ENCODE results near the gene DTL.

Gene DTL

GRCh38 chr1:212082765-212083406, 47.3 kb downstream of the DTL start:
- Histone ChIP-seq H3K4me1 (ENCODE audit: control extremely low read depth in 1 of 4, control insufficient read depth in 4 of 4, insufficient read depth in 4 of 4, low read length in 3 of 4) (peaks cover 0 to under 1% (median 0%) of the 10 kb centered on the region in 4 experiments), H3K9me3 (ENCODE audit: control extremely low read depth in 1 of 5, control insufficient read depth in 4 of 5, insufficient read depth in 2 of 5, low read depth in 1 of 5, low read length in 4 of 5) (no peaks in the 10 kb centered on the region), H3K27ac (ENCODE audit: insufficient read depth in 1 of 2, low read depth in 1 of 2, low read length in 2 of 2, poor library complexity in 1 of 2, severe bottlenecking in 2 of 2) (no peak overlapping the region), H3K27me3 (replicated peaks in 2 of 5; ENCODE audit: control insufficient read depth in 4 of 5, insufficient read depth in 5 of 5, low read length in 4 of 5) (no peaks in the 10 kb centered on the region), H3K36me3 (ENCODE audit: control insufficient read depth in 4 of 4, insufficient read depth in 4 of 4, low read length in 3 of 4) (peaks cover 10 to 75% (median 19%) of the 10 kb centered on the region in 4 experiments), H3K4me3 (ENCODE audit: control insufficient read depth in 1 of 7, extremely low read depth in 1 of 7, insufficient read depth in 4 of 7, low read depth in 2 of 7, low read length in 6 of 7) (no peak overlapping the region)
- DNase-seq: no peak
- WGBS (ENCODE audit: insufficient coverage): no CpG with 5 or more reads among the region's 2 CpGs
- ChIA-PET POLR2A (no interaction called here), CTCF (interaction anchor here (1.2 to 2.5 kb wide), 3 partner anchors 12 to 373 kb away, joined by 3 to 10 read pairs (median 7); no protein-coding TSS in a partner anchor)

GRCh38 chr1:212089560-212090163, 54.1 kb downstream of the DTL start:
- POLR2A ChIA-PET: no interaction called here
- peaks cover 10 to 19% (median 15%) of the 10 kb centered on the region in 4 experiments for H3K4me1 ChIP-seq (ENCODE audit: control extremely low read depth in 1 of 4, control insufficient read depth in 4 of 4, insufficient read depth in 4 of 4, low read length in 3 of 4)
- no peaks in the 10 kb centered on the region for H3K9me3 ChIP-seq (ENCODE audit: control extremely low read depth in 1 of 5, control insufficient read depth in 4 of 5, insufficient read depth in 2 of 5, low read depth in 1 of 5, low read length in 4 of 5)
- no peaks in the 10 kb centered on the region for H3K27me3 ChIP-seq (replicated peaks in 2 of 5; ENCODE audit: control insufficient read depth in 4 of 5, insufficient read depth in 5 of 5, low read length in 4 of 5)
- peak in 1 of 3 donors; percentile 24 for DNase-seq
- WGBS (ENCODE audit: insufficient coverage): 25% methylated on average over 2 of the region's 3 CpGs
- H3K36me3 ChIP-seq (ENCODE audit: control insufficient read depth in 4 of 4, insufficient read depth in 4 of 4, low read length in 3 of 4): peaks cover 2 to 61% (median 6%) of the 10 kb centered on the region in 4 experiments
- H3K27ac ChIP-seq (ENCODE audit: insufficient read depth in 1 of 2, low read depth in 1 of 2, low read length in 2 of 2, poor library complexity in 1 of 2, severe bottlenecking in 2 of 2): no peak overlapping the region
- H3K4me3 ChIP-seq (ENCODE audit: control insufficient read depth in 1 of 7, extremely low read depth in 1 of 7, insufficient read depth in 4 of 7, low read depth in 2 of 7, low read length in 6 of 7): peak overlapping the region in 1 of 7 experiments; percentile 29
- CTCF ChIA-PET: interaction anchor here (0.9 to 1.9 kb wide), 6 partner anchors 8 to 367 kb away, joined by 3 to 7 read pairs (median 4); no protein-coding TSS in a partner anchor

- no peaks in the 10 kb centered on the region for H3K9me3 ChIP-seq (ENCODE audit: control extremely low read depth in 1 of 5, control insufficient read depth in 4 of 5, insufficient read depth in 2 of 5, low read depth in 1 of 5, low read length in 4 of 5)
- WGBS (ENCODE audit: insufficient coverage): 100% methylated on average over 2 of the region's 6 CpGs
- H3K4me3 ChIP-seq (ENCODE audit: control insufficient read depth in 1 of 7, extremely low read depth in 1 of 7, insufficient read depth in 4 of 7, low read depth in 2 of 7, low read length in 6 of 7): no peak overlapping the region
- no peak for DNase-seq
- ChIA-PET CTCF (interaction anchor here (1.0 to 1.3 kb wide), 2 partner anchors 16 to 61 kb away, joined by 3 to 4 read pairs; no protein-coding TSS in a partner anchor), POLR2A (interaction anchor here (0.7 kb wide), 1 partner anchor 11 kb away, joined by 3 read pairs; no protein-coding TSS in a partner anchor)
- H3K27ac ChIP-seq (ENCODE audit: insufficient read depth in 1 of 2, low read depth in 1 of 2, low read length in 2 of 2, poor library complexity in 1 of 2, severe bottlenecking in 2 of 2): no peak overlapping the region
- peaks cover 10 to 21% (median 15%) of the 10 kb centered on the region in 4 experiments for H3K4me1 ChIP-seq (ENCODE audit: control extremely low read depth in 1 of 4, control insufficient read depth in 4 of 4, insufficient read depth in 4 of 4, low read length in 3 of 4)
- no peaks in the 10 kb centered on the region for H3K27me3 ChIP-seq (replicated peaks in 2 of 5; ENCODE audit: control insufficient read depth in 4 of 5, insufficient read depth in 5 of 5, low read length in 4 of 5)
- peaks cover 2 to 56% (median 5%) of the 10 kb centered on the region in 4 experiments for H3K36me3 ChIP-seq (ENCODE audit: control insufficient read depth in 4 of 4, insufficient read depth in 4 of 4, low read length in 3 of 4)
Observed at GRCh38 chr1:212091438-212092121, 56.0 kb downstream of the DTL start.

GRCh38 chr1:212097360-212097759, 61.8 kb downstream of the DTL start:
- ChIA-PET CTCF (interaction anchor here (0.9 to 1.1 kb wide), 2 partner anchors 9 to 27 kb away, joined by 4 to 5 read pairs; no protein-coding TSS in a partner anchor), POLR2A (no interaction called here)
- H3K27ac ChIP-seq (ENCODE audit: insufficient read depth in 1 of 2, low read depth in 1 of 2, low read length in 2 of 2, poor library complexity in 1 of 2, severe bottlenecking in 2 of 2): no peak overlapping the region
- peaks cover 0 to 2% (median 0%) of the 10 kb centered on the region in 4 experiments for H3K4me1 ChIP-seq (ENCODE audit: control extremely low read depth in 1 of 4, control insufficient read depth in 4 of 4, insufficient read depth in 4 of 4, low read length in 3 of 4)
- H3K9me3 ChIP-seq (ENCODE audit: control extremely low read depth in 1 of 5, control insufficient read depth in 4 of 5, insufficient read depth in 2 of 5, low read depth in 1 of 5, low read length in 4 of 5): peaks cover 0 to 7% (median 0%) of the 10 kb centered on the region in 5 experiments
- H3K27me3 ChIP-seq (replicated peaks in 2 of 5; ENCODE audit: control insufficient read depth in 4 of 5, insufficient read depth in 5 of 5, low read length in 4 of 5): no peaks in the 10 kb centered on the region
- H3K4me3 ChIP-seq (ENCODE audit: control insufficient read depth in 1 of 7, extremely low read depth in 1 of 7, insufficient read depth in 4 of 7, low read depth in 2 of 7, low read length in 6 of 7): no peak overlapping the region
- WGBS (ENCODE audit: insufficient coverage): 100% methylated on average over 1 of the region's 2 CpGs
- no peak for DNase-seq
- H3K36me3 ChIP-seq (ENCODE audit: control insufficient read depth in 4 of 4, insufficient read depth in 4 of 4, low read length in 3 of 4): peaks cover 6 to 46% (median 15%) of the 10 kb centered on the region in 4 experiments

- ChIA-PET POLR2A (no interaction called here), CTCF (interaction anchor here (1.1 kb wide), 1 partner anchor 188 kb away, joined by 3 read pairs; no protein-coding TSS in a partner anchor)
- H3K9me3 ChIP-seq (ENCODE audit: control extremely low read depth in 1 of 5, control insufficient read depth in 4 of 5, insufficient read depth in 2 of 5, low read depth in 1 of 5, low read length in 4 of 5): peaks cover 0 to 7% (median 0%) of the 10 kb centered on the region in 5 experiments
- H3K27ac ChIP-seq (ENCODE audit: insufficient read depth in 1 of 2, low read depth in 1 of 2, low read length in 2 of 2, poor library complexity in 1 of 2, severe bottlenecking in 2 of 2): no peak overlapping the region
- H3K36me3 ChIP-seq (ENCODE audit: control insufficient read depth in 4 of 4, insufficient read depth in 4 of 4, low read length in 3 of 4): peaks cover 6 to 43% (median 14%) of the 10 kb centered on the region in 4 experiments
- WGBS (ENCODE audit: insufficient coverage): 98% methylated on average over 9 of the region's 9 CpGs
- H3K27me3 ChIP-seq (replicated peaks in 2 of 5; ENCODE audit: control insufficient read depth in 4 of 5, insufficient read depth in 5 of 5, low read length in 4 of 5): no peaks in the 10 kb centered on the region
- H3K4me3 ChIP-seq (ENCODE audit: control insufficient read depth in 1 of 7, extremely low read depth in 1 of 7, insufficient read depth in 4 of 7, low read depth in 2 of 7, low read length in 6 of 7): no peak overlapping the region
- DNase-seq: no peak
- peaks cover 0 to 2% (median 0%) of the 10 kb centered on the region in 4 experiments for H3K4me1 ChIP-seq (ENCODE audit: control extremely low read depth in 1 of 4, control insufficient read depth in 4 of 4, insufficient read depth in 4 of 4, low read length in 3 of 4)
Observed at GRCh38 chr1:212098310-212098709, 62.8 kb downstream of the DTL start.

GRCh38 chr1:212098771-212099170, 63.2 kb downstream of the DTL start:
- peaks cover 4 to 42% (median 14%) of the 10 kb centered on the region in 4 experiments for H3K36me3 ChIP-seq (ENCODE audit: control insufficient read depth in 4 of 4, insufficient read depth in 4 of 4, low read length in 3 of 4)
- ChIA-PET POLR2A (no interaction called here), CTCF (interaction anchor here (1.1 kb wide), 1 partner anchor 187 kb away, joined by 3 read pairs; no protein-coding TSS in a partner anchor)
- no peak overlapping the region for H3K27ac ChIP-seq (ENCODE audit: insufficient read depth in 1 of 2, low read depth in 1 of 2, low read length in 2 of 2, poor library complexity in 1 of 2, severe bottlenecking in 2 of 2)
- H3K4me1 ChIP-seq (ENCODE audit: control extremely low read depth in 1 of 4, control insufficient read depth in 4 of 4, insufficient read depth in 4 of 4, low read length in 3 of 4): peaks cover 0 to 2% (median 0%) of the 10 kb centered on the region in 4 experiments
- 100% methylated on average over 2 of the region's 3 CpGs for whole genome bisulfite sequencing (ENCODE audit: insufficient coverage)
- no peak for DNase-seq
- H3K9me3 ChIP-seq (ENCODE audit: control extremely low read depth in 1 of 5, control insufficient read depth in 4 of 5, insufficient read depth in 2 of 5, low read depth in 1 of 5, low read length in 4 of 5): peaks cover 0 to 7% (median 0%) of the 10 kb centered on the region in 5 experiments
- H3K4me3 ChIP-seq (ENCODE audit: control insufficient read depth in 1 of 7, extremely low read depth in 1 of 7, insufficient read depth in 4 of 7, low read depth in 2 of 7, low read length in 6 of 7): no peak overlapping the region
- no peaks in the 10 kb centered on the region for H3K27me3 ChIP-seq (replicated peaks in 2 of 5; ENCODE audit: control insufficient read depth in 4 of 5, insufficient read depth in 5 of 5, low read length in 4 of 5)

All from common myeloid progenitor, CD34-positive (primary cell).